ENCODE results near the gene DPF3. TPM values are rescaled to one million over a fixed set of nuclear protein-coding genes. Genes with fewer than 3 reads are reported as not detected.

The DPF3 gene
- total RNA-seq, 1 donor from 2014 or later, result 0.11 TPM

DNA sequence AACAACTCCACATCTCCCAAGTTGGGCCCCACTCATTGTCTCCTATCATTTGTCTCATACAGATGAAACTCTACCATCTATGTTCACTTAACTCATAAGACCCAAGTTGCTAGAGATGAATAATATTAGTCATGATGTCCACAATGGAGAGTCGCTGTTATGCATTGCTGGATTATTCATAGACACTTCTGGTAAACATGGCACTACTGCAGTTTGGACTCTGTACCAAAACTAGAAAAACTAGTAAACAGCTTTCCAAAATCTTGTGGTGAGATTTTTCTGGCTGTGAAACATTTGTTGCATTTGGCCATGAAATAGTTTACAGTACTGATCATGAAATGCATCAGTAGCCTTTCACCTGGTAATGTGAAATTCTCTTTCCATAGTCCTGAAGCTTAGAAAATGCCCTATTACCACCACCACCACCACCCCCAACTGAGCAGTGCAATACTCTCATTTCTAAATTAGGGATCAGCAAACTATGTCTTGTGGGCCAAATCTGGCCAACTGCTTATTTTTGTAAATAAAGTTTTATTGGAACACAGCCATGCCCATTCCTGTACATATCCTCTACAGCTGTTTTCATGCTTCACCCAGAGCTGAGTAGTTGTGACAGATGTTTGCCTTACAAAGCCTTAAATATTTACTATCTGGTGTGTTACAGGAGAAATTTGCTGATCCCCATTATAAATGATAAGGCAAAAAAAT is 236.5 kb downstream of the DPF3 start:
- Histone ChIP-seq H3K36me3 (no peaks in the 10 kb centered on the region), H3K9me3 (no peaks in the 10 kb centered on the region), H3K27ac (no peak overlapping the region), H3K4me3 (no peak overlapping the region), H3K27me3 (no peaks in the 10 kb centered on the region), H3K4me1 (no peaks in the 10 kb centered on the region)
- TF ChIP-seq, protein P1, sequence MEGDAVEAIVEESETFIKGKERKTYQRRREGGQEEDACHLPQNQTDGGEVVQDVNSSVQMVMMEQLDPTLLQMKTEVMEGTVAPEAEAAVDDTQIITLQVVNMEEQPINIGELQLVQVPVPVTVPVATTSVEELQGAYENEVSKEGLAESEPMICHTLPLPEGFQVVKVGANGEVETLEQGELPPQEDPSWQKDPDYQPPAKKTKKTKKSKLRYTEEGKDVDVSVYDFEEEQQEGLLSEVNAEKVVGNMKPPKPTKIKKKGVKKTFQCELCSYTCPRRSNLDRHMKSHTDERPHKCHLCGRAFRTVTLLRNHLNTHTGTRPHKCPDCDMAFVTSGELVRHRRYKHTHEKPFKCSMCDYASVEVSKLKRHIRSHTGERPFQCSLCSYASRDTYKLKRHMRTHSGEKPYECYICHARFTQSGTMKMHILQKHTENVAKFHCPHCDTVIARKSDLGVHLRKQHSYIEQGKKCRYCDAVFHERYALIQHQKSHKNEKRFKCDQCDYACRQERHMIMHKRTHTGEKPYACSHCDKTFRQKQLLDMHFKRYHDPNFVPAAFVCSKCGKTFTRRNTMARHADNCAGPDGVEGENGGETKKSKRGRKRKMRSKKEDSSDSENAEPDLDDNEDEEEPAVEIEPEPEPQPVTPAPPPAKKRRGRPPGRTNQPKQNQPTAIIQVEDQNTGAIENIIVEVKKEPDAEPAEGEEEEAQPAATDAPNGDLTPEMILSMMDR (IDR thresholded peaks at IDR 0.05), result no peak
- intact Hi-C loops (cut with DNase I), result no loop called here
- DNase-seq (ENCODE audit: low spot score in 2 of 2), result no peak

DNA sequence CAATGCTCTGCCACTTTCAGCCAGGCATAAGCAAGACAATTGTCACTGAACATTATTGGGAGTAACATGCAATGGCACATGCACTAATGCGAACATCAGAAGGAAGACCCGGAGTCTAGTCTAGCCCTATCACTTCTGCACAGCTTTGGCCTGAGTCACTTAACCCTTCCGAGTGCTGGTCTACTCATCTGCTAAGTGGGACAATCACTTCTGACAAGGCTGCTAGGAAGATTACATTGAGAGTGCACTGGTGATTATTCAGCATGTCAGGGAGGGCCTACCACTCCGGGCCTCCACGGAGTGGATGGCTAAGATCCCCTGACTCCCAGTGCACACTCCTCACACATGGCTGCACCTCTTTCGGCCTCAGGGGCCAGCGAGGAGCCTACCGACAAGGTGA is 240.9 kb downstream of the DPF3 start:
- no peaks in the 10 kb centered on the region for H3K4me1 ChIP-seq
- no peak overlapping the region for H3K4me3 ChIP-seq

DNA sequence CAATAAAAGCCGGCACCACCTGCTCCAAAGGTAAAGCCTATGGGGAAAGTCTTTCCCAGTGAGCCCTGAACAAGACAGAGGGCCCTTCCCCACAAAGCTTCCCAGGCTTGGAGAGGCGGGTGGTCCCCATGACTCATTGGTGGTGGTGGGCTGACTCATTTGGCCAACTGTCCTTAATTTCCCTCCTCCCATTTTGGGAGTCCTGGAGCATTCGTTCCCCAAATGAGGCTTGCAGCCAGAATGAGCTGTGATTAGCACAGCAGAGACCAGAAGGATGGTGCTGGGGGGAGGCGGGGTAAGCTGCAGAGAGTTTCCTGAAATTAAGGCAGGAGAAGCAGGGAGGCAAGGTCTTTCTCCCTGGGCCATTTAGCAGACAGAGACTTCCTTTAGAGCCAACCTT is 241.7 kb downstream of the DPF3 start:
- intact Hi-C loops (cut with DNase I), result no loop called here
- Histone ChIP-seq H3K27me3 (no peaks in the 10 kb centered on the region), H3K4me3 (no peak overlapping the region), H3K4me1 (no peaks in the 10 kb centered on the region), H3K36me3 (no peaks in the 10 kb centered on the region), H3K27ac (no peak overlapping the region), H3K9me3 (no peaks in the 10 kb centered on the region)
- TF ChIP-seq, protein P1 (IDR thresholded peaks at IDR 0.05), result no peak
- no peak for DNase-seq (ENCODE audit: low spot score in 2 of 2)

More for the DNA sequence above, 240.9 kb downstream of the DPF3 start:
- TF ChIP-seq, protein P1 (IDR thresholded peaks at IDR 0.05), result no peak
- intact Hi-C loops (cut with DNase I), result no loop called here
- no peaks in the 10 kb centered on the region for H3K36me3 ChIP-seq
- DNase-seq (ENCODE audit: low spot score in 2 of 2), result no peak
- H3K27me3 ChIP-seq, result no peaks in the 10 kb centered on the region
- H3K27ac ChIP-seq, result no peak overlapping the region
- H3K9me3 ChIP-seq, result no peaks in the 10 kb centered on the region

DNA sequence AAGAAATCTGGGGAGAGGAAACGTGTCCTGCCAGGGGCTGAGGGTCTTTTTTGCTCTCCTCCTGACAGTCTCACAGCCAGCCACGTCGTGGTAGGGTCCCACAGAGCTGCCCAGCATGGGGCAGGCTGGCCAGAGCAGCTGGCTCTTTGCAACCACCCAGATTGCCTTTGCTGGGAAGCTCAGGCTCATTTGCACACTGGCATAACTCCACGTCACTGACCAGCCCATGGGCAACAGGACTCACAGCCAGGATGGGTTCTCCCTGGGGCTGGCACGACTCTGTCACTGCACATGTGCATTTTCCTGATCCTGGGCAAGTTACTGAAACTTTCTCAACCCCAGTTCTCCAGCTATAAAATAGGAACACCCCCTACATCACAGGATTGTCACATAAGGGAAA is 242.2 kb downstream of the DPF3 start:
- no peak overlapping the region for H3K27ac ChIP-seq
- no peak for DNase-seq (ENCODE audit: low spot score in 2 of 2)
- H3K9me3 ChIP-seq, result no peaks in the 10 kb centered on the region
- H3K36me3 ChIP-seq, result no peaks in the 10 kb centered on the region
- no peaks in the 10 kb centered on the region for H3K4me1 ChIP-seq
- no peak overlapping the region for H3K4me3 ChIP-seq
- intact Hi-C loops (cut with DNase I), result no loop called here
- TF ChIP-seq, protein P1 (IDR thresholded peaks at IDR 0.05), result no peak
- no peaks in the 10 kb centered on the region for H3K27me3 ChIP-seq

DNA sequence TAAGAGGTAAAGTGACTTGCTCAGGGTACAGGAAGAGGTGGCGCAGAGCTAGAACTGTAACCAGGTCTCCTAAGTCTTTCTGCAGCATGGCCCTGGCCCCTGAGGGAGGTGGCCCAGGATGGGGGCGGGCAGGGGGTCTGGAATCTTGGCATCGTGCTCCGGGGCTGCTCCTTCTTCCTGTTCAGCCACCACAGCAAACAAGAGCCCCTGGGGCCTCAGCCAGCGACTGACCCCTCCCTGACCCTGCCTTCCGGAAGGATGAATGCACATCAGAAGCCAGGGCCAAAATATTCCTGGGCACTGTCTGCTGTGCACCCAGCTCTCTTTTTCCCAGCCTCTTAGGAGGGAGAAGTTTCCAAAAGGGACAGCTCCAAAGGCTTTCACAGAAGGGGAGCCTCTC is 242.8 kb downstream of the DPF3 start:
- no peak overlapping the region for H3K4me3 ChIP-seq
- DNase-seq (ENCODE audit: low spot score in 2 of 2), result no peak
- no peaks in the 10 kb centered on the region for H3K36me3 ChIP-seq
- TF ChIP-seq, protein P1 (IDR thresholded peaks at IDR 0.05), result no peak
- no peaks in the 10 kb centered on the region for H3K27me3 ChIP-seq
- H3K4me1 ChIP-seq, result no peaks in the 10 kb centered on the region
- H3K27ac ChIP-seq, result no peak overlapping the region
- intact Hi-C loops (cut with DNase I), result no loop called here
- H3K9me3 ChIP-seq, result no peaks in the 10 kb centered on the region

Measured in ascending aorta (tissue), 2 donors.